ENCODE data around the gene FKBP14.
A peak's percentile ranks its signal among the peaks of the same experiment; 100 is the strongest.

The FKBP14 gene

DNA sequence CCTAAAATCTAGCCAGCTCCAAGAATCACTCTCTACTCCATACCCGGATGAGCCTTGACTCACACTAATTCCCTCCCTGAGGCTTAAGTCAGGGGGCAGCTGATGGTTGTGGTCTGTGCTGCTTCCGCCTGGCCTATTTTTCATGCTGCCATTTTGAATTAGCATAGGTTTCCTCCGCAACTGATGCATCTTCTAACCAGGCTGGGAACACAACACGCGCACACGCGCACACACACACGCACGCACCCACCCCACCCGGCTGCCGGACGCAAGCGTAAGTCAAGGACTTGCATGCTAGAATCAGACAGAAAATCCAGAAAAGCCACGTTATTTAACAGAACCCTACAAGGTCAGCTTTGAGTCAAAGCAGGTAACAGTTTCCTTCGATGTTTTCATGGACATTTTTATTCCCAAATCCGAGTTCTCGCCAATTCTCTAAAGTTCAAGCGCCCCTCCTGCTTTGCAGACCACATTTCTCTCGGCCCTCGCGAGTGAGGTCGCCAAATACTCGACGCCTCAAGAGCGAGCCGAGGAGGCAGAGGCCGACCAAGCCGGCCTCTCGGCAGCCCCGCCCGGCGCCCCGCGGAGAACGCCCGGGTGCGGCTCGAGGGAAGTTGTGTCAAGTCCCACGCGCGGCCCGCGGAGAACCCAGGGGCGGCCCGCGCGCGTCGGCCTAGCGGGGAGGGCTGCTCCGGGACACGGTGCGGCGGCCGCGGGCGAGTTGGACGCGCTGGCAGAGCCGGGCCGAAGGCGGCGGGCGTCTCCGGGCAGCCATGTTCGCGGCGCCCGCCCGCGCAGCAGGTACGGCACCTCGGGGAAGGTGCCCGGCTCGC lies 37.9 kb downstream of the FKBP14 start:
- peaks cover 22% of the 10 kb centered on the region; the same call in 1 of the 2 replicates for H3K27me3 ChIP-seq (ENCODE audit: insufficient read depth, low read length)
- no peaks in the 10 kb centered on the region for H3K36me3 ChIP-seq (ENCODE audit: insufficient read depth, low read depth, low read length)
- H3K9ac ChIP-seq (ENCODE audit: low read depth, low read length), result peak overlapping the region; percentile 81
- peak overlapping the region; percentile 71 for H3K4me3 ChIP-seq (ENCODE audit: low read length)
- H3K27ac ChIP-seq (ENCODE audit: low read length), result no peak overlapping the region
- no peaks in the 10 kb centered on the region; the same call in 1 of the 2 replicates for H3K4me1 ChIP-seq (ENCODE audit: insufficient read depth, low read length)
- H3K9me3 ChIP-seq (ENCODE audit: insufficient read depth, low read depth, low read length), result peaks cover 12% of the 10 kb centered on the region; the same call in 1 of the 2 replicates

DNA sequence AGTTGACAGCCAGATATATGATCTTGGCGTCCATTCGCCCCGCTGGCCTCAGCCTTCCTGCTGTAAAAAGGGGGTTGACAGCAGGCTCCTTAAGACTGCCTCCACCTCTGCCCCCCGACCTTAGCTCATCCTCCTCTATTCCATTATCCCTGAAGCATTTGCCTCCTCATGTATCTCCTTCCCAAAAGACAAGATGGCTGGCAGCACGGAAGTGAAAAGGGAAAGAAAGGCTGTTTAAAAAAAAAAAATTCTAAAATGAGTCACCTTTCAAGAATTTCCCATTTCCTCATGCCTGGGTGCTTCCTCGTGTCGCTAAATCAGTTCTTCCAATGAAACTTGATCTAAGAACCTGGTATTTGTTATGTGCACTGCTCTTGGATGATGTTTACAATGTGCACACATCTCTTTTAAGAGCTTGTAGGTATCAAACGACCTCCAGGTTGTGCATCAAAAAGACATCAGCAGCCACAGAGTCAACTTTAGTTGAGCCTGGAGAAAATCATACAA lies 38.6 kb downstream of the FKBP14 start:
- Histone ChIP-seq H3K36me3 (ENCODE audit: insufficient read depth, low read depth, low read length) (no peaks in the 10 kb centered on the region), H3K4me3 (ENCODE audit: low read length) (peak overlapping the region; percentile 71), H3K9ac (ENCODE audit: low read depth, low read length) (peak overlapping the region; percentile 81; the same call in 1 of the 2 replicates), H3K4me1 (ENCODE audit: insufficient read depth, low read length) (no peaks in the 10 kb centered on the region; the same call in 1 of the 2 replicates), H3K9me3 (ENCODE audit: insufficient read depth, low read depth, low read length) (peaks cover 4% of the 10 kb centered on the region; the same call in 1 of the 2 replicates), H3K27me3 (ENCODE audit: insufficient read depth, low read length) (peaks cover 22% of the 10 kb centered on the region; the same call in 1 of the 2 replicates), H3K27ac (ENCODE audit: low read length) (no peak overlapping the region)

DNA sequence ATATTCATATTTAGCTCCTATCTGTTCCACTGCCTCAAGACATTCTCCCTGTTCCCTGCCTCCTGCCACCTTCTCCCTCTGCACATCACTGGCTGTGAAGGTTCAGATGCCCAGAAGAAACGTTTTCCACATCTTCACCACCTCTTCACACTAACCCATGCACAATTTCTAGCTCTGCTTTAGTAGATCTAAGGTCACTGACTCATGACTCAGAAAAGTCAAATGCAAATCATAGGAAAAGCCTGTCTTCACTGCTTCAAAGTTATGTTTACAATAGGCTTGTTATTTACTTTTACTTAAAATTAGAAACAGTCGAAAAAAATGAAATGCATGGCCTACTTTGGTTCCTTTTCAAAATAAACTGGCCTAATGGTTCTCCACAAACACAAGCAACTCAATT lies 39.4 kb downstream of the FKBP14 start:
- Histone ChIP-seq H3K9me3 (ENCODE audit: insufficient read depth, low read depth, low read length) (no peaks in the 10 kb centered on the region), H3K36me3 (ENCODE audit: insufficient read depth, low read depth, low read length) (no peaks in the 10 kb centered on the region), H3K9ac (ENCODE audit: low read depth, low read length) (no peak overlapping the region), H3K4me1 (ENCODE audit: insufficient read depth, low read length) (no peaks in the 10 kb centered on the region; the same call in 1 of the 2 replicates), H3K27me3 (ENCODE audit: insufficient read depth, low read length) (peaks cover 22% of the 10 kb centered on the region; the same call in 1 of the 2 replicates), H3K27ac (ENCODE audit: low read length) (no peak overlapping the region), H3K4me3 (ENCODE audit: low read length) (no peak overlapping the region)

DNA sequence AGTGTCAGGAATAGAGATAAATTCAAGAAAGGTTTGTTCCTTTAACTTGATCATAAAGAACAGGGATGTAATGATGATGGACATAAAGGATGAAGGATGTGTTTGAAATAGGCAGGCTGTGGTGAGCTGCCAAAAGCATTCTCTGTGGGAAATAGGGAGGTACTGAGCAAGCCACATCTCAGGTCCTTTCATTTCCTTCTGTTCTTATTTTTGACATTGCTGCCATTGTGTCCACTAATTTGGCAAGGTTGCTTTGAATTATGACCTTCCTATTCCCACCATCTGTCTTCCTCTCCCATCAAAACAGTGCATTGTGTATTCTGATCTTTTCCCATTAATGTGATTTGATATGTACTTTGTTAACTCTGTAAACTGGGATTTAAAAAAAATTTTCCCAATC lies 46.4 kb downstream of the FKBP14 start:
- no peak overlapping the region for H3K4me3 ChIP-seq (ENCODE audit: low read length)
- no peaks in the 10 kb centered on the region for H3K36me3 ChIP-seq (ENCODE audit: insufficient read depth, low read depth, low read length)
- no peaks in the 10 kb centered on the region for H3K4me1 ChIP-seq (ENCODE audit: insufficient read depth, low read length)
- H3K9me3 ChIP-seq (ENCODE audit: insufficient read depth, low read depth, low read length), result no peaks in the 10 kb centered on the region
- H3K27ac ChIP-seq (ENCODE audit: low read length), result no peak overlapping the region
- no peaks in the 10 kb centered on the region for H3K27me3 ChIP-seq (ENCODE audit: insufficient read depth, low read length)
- no peak overlapping the region for H3K9ac ChIP-seq (ENCODE audit: low read depth, low read length)

DNA sequence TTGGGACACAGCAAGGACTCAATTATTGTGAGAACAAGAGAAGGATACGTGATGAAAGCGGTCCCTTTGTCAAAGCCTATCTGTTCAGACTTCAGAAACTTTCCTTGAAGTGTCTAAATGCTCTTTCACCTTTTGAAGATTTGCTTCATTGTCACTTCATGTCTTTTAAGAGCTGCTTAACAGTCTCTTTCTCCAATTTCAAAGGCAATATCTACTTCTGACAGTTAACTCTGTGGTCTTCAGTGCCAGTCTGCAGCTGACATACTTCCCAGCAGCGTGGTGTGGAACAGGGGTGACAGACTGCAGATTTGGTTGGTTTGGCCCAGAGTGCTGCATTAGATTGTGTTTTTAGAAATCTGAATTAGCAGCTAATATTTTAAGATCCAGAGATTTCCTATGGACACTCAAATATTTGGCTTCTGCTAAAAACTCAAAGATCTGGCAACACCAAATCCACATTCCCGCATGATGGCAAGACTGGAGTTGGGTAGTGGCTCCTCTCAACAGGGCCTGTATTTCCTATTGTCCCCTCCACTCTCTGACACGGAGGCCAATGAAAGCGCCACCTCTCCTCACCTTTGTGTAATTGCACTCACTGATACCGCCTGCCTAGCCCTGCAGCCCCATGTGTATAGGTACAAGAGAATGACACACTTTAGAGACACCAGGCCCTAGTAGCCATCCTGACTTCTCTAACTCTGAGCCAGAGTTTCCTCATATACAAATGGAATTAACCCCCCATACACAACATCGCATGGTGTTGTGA lies 48.4 kb downstream of the FKBP14 start:
- Histone ChIP-seq H3K9ac (ENCODE audit: low read depth, low read length) (no peak overlapping the region), H3K9me3 (ENCODE audit: insufficient read depth, low read depth, low read length) (no peaks in the 10 kb centered on the region), H3K36me3 (ENCODE audit: insufficient read depth, low read depth, low read length) (no peaks in the 10 kb centered on the region), H3K27me3 (ENCODE audit: insufficient read depth, low read length) (no peaks in the 10 kb centered on the region), H3K27ac (ENCODE audit: low read length) (no peak overlapping the region), H3K4me1 (ENCODE audit: insufficient read depth, low read length) (no peaks in the 10 kb centered on the region), H3K4me3 (ENCODE audit: low read length) (no peak overlapping the region)

DNA sequence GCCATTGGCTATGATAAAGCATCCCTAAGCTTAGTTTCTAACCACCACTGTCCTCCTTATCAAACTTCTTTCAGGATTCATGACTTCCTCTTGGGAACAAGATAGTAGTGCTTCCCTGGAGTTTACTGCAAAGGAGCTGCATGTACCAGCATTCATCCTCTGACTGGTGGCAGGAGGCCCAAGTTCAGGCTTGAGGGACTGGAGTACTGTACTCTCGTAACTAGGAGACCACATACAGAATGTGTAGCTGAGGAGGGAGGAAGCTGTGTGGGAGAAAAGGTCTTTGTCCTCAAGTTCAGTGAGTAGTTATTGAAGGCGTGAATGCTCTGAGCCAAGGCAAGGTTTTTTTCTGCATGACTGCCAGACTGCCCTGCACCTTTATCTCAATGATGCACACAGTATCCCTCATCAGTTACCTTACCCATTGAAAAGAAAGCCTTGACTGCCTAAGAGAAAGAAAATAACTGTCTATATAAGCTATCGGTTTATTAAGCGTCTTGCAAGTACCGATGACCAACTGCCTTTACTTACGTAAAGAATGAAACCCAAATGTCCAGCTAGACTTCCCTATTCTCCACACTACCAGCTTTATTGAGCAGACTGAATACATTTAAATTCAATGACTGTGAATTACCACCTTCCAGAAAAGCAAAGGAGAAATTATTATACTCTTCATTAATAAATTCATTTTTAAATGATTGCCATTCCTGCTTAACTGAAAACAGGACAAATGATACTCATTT lies 49.7 kb downstream of the FKBP14 start:
- no peaks in the 10 kb centered on the region for H3K4me1 ChIP-seq (ENCODE audit: insufficient read depth, low read length)
- no peaks in the 10 kb centered on the region for H3K27me3 ChIP-seq (ENCODE audit: insufficient read depth, low read length)
- H3K9me3 ChIP-seq (ENCODE audit: insufficient read depth, low read depth, low read length), result no peaks in the 10 kb centered on the region
- H3K4me3 ChIP-seq (ENCODE audit: low read length), result no peak overlapping the region
- H3K36me3 ChIP-seq (ENCODE audit: insufficient read depth, low read depth, low read length), result no peaks in the 10 kb centered on the region
- no peak overlapping the region for H3K27ac ChIP-seq (ENCODE audit: low read length)
- no peak overlapping the region for H3K9ac ChIP-seq (ENCODE audit: low read depth, low read length)

DNA sequence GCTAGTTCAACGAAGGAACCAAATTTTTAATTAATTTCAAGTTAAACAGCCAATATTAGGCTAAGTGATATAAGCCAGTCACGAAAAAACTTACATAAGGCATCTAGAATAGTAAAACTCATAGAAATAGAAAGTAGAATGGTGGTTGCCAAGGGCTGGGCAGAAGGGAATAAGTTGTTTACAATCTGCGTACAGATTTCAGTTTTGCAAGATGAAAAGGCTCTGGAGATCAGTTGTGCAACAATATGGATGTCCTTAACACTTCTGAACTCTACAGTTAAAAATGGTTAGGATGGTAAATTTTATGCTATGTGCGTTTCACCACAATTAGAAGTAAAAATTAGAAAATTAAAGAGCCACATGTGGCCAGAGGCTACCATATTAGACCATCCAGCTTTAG lies 50.2 kb downstream of the FKBP14 start:
- no peaks in the 10 kb centered on the region for H3K4me1 ChIP-seq (ENCODE audit: insufficient read depth, low read length)
- H3K27me3 ChIP-seq (ENCODE audit: insufficient read depth, low read length), result no peaks in the 10 kb centered on the region
- H3K36me3 ChIP-seq (ENCODE audit: insufficient read depth, low read depth, low read length), result no peaks in the 10 kb centered on the region
- no peak overlapping the region for H3K9ac ChIP-seq (ENCODE audit: low read depth, low read length)
- no peak overlapping the region for H3K27ac ChIP-seq (ENCODE audit: low read length)
- H3K9me3 ChIP-seq (ENCODE audit: insufficient read depth, low read depth, low read length), result no peaks in the 10 kb centered on the region
- no peak overlapping the region for H3K4me3 ChIP-seq (ENCODE audit: low read length)

DNA sequence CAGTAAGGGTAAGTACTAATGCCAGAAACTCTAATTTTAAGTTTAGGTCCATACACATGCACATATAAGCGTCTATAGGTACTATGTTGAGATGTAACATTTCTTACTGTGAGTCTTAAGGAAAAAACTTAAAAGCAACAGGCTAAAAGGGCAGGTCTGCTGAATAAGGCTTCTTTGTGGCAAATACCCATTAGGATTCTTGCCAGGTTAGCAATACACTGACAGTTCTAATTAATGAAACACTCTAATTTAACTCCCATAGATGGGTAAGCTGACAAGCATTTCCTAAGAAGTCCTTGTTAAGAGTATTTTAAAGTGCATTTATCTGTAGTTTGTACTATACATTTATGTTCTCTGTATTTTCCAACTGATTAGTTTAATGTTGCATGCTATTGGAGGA lies 50.9 kb downstream of the FKBP14 start:
- Histone ChIP-seq H3K36me3 (ENCODE audit: insufficient read depth, low read depth, low read length) (no peaks in the 10 kb centered on the region), H3K9ac (ENCODE audit: low read depth, low read length) (no peak overlapping the region)

DNA sequence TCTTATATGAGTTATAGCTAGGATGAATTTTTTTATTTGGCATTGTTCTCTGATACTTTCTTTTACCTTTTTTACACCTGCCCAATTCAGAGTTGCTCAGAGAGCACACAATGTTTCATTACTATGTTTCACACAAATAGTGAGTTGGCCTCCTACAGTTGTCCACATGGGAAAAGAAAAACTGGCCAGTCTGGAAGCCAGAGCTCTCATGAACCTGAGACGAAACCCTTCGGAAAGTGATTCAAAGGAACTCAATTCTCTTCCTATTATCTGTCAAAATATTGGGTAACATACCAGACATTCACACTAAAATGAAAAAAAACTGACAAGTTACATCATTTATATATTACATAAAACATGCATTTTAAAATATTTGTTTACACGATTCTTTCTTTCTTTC lies 52.2 kb downstream of the FKBP14 start:
- no peaks in the 10 kb centered on the region for H3K9me3 ChIP-seq (ENCODE audit: insufficient read depth, low read depth, low read length)
- H3K36me3 ChIP-seq (ENCODE audit: insufficient read depth, low read depth, low read length), result no peaks in the 10 kb centered on the region
- no peaks in the 10 kb centered on the region for H3K4me1 ChIP-seq (ENCODE audit: insufficient read depth, low read length)
- H3K27ac ChIP-seq (ENCODE audit: low read length), result no peak overlapping the region
- no peaks in the 10 kb centered on the region for H3K27me3 ChIP-seq (ENCODE audit: insufficient read depth, low read length)
- no peak overlapping the region for H3K4me3 ChIP-seq (ENCODE audit: low read length)
- no peak overlapping the region for H3K9ac ChIP-seq (ENCODE audit: low read depth, low read length)

More for the DNA sequence above, 50.9 kb downstream of the FKBP14 start:
- no peaks in the 10 kb centered on the region for H3K4me1 ChIP-seq (ENCODE audit: insufficient read depth, low read length)
- no peaks in the 10 kb centered on the region for H3K27me3 ChIP-seq (ENCODE audit: insufficient read depth, low read length)
- H3K4me3 ChIP-seq (ENCODE audit: low read length), result no peak overlapping the region
- no peaks in the 10 kb centered on the region for H3K9me3 ChIP-seq (ENCODE audit: insufficient read depth, low read depth, low read length)
- H3K27ac ChIP-seq (ENCODE audit: low read length), result no peak overlapping the region

DNA sequence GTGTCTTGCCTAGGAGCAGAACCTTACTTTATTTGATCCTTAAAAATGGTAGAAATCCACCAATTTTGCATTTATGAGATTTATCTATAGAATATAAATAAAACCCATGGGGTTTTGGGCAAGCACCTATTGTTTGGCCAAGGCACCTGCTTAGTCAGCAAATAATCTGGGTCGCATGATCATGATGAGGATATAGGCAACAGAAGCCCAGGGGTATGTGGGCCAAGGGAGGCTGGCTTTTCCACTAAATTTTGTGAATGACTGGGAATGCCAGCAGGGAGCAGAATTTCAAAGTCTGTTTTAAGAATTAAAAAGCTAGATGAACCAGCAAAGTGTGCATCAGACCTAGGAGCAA lies 54.2 kb downstream of the FKBP14 start:
- no peak overlapping the region for H3K4me3 ChIP-seq (ENCODE audit: low read length)

DNA sequence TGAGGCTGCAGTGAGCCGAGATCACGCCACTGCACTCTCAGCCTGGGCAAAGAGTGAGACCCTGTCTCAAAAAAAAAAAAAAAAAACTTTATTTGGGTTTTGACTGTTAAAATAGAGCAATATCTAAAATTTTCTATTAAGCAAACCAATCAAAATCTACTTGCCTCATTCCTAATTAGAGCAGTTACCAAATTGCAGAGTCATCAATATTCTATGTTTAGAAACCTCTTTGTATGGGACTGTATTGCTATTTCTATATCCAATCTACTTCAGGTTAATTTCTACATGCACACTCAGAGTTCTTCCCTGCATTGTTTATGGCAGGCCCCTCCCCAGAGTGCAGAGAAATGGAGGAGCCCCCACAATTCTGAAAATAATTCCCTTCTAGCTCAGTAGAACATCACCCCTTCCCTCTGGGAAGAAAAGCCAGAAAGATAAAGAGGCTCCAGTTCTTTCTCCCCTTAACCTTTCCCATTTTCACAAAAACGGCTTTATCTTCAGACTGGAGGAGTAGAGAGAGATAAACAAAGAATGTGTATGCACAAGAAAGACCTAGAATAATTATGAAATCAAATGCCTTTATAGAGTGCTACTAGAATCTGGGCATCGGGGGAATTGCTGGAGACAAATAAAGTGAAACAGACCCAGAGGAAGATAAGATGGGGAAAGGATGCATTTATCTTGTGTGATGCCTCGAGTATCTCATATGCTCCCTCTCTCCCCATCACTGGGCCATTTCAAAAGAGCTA lies 54.8 kb downstream of the FKBP14 start:
- H3K27me3 ChIP-seq (ENCODE audit: insufficient read depth, low read length), result no peaks in the 10 kb centered on the region
- H3K9me3 ChIP-seq (ENCODE audit: insufficient read depth, low read depth, low read length), result no peaks in the 10 kb centered on the region; the same call in 1 of the 2 replicates
- no peak overlapping the region for H3K4me3 ChIP-seq (ENCODE audit: low read length)
- no peak overlapping the region for H3K9ac ChIP-seq (ENCODE audit: low read depth, low read length)
- H3K27ac ChIP-seq (ENCODE audit: low read length), result no peak overlapping the region
- H3K36me3 ChIP-seq (ENCODE audit: insufficient read depth, low read depth, low read length), result peaks cover 15% of the 10 kb centered on the region
- no peaks in the 10 kb centered on the region for H3K4me1 ChIP-seq (ENCODE audit: insufficient read depth, low read length)

More for the DNA sequence above, 54.2 kb downstream of the FKBP14 start:
- H3K36me3 ChIP-seq (ENCODE audit: insufficient read depth, low read depth, low read length), result peaks cover 14% of the 10 kb centered on the region
- H3K27me3 ChIP-seq (ENCODE audit: insufficient read depth, low read length), result no peaks in the 10 kb centered on the region
- no peak overlapping the region for H3K9ac ChIP-seq (ENCODE audit: low read depth, low read length)
- H3K9me3 ChIP-seq (ENCODE audit: insufficient read depth, low read depth, low read length), result no peaks in the 10 kb centered on the region; the same call in 1 of the 2 replicates
- no peaks in the 10 kb centered on the region for H3K4me1 ChIP-seq (ENCODE audit: insufficient read depth, low read length)
- no peak overlapping the region for H3K27ac ChIP-seq (ENCODE audit: low read length)

Measured in iPS-20b (cell line).